ENCODE measurements around the gene DGLUCY. TPM values are rescaled to one million over a fixed set of nuclear protein-coding genes. Genes with fewer than 3 reads are reported as not detected.
A peak's percentile ranks its signal among the peaks of the same experiment; 100 is the strongest.

DGLUCY gene
- total and polyA plus RNA-seq, 7 experiments from 2014 or later = 31.1 to 108 (median 87.8) TPM

DNA sequence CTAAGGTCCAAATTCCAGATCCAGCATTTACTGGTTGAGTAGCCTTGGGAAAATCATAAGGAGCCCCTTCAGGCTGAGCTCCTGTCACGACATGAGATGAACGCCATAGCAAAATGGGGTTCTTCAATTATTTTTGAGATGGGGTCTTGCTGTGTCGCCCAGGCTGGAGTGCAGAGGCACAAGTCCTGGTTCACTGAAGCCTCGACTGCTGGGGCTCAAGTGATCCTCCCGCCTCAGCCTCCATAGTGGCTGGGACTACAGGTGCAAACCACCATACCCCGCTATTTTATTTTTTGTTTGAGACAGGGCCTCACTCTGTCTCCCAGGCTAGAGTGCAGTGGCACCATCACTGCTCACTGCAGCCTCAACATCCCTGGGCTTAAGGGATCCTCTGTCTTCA is 156.3 kb downstream of the DGLUCY start:
- ATAC-seq (no peak), DNase-seq (no peak)
- Mint-ChIP-seq H3K4me1 (peaks cover 18 to 34% (median 31%) of the 10 kb centered on the region in 7 donors), H3K27ac (peak overlapping the region in 4 of 9 donors; percentile 45 to 80 (median 72)), H3K4me3 (no peak overlapping the region), H3K36me3 (peaks cover 4 to 37% (median 19%) of the 10 kb centered on the region in 5 donors), H3K9me3 (peaks cover 0 to 3% (median 0%) of the 10 kb centered on the region in 11 donors), H3K27me3 (peaks cover 0 to 5% (median 0%) of the 10 kb centered on the region in 5 donors)
- Histone ChIP-seq H3K9me3 (ENCODE audit: control insufficient read depth in 2 of 3, low read length in 3 of 3) (no peaks in the 10 kb centered on the region), H3K27me3 (ENCODE audit: control insufficient read depth in 2 of 2, insufficient read depth in 2 of 2, low read length in 2 of 2) (no peaks in the 10 kb centered on the region), H3K27ac (ENCODE audit: low read depth, low read length) (no peak overlapping the region), H3K4me1 (ENCODE audit: control insufficient read depth in 2 of 2, insufficient read depth in 2 of 2, low read length in 2 of 2) (no peaks in the 10 kb centered on the region), H3K4me3 (ENCODE audit: low read length) (no peak overlapping the region), H3K36me3 (ENCODE audit: control insufficient read depth in 2 of 3, insufficient read depth in 3 of 3, low read length in 3 of 3) (peaks cover 0 to 60% (median 17%) of the 10 kb centered on the region in 3 experiments)
- POLR2A ChIA-PET = no interaction called here
- intact Hi-C loops (cut with micrococcal nuclease) = no loop called here
- CTCF ChIA-PET = interaction anchor here (0.6 to 1.5 kb wide), 2 partner anchors 18 to 93 kb away, joined by 4 to 7 read pairs; no protein-coding TSS in a partner anchor

DNA sequence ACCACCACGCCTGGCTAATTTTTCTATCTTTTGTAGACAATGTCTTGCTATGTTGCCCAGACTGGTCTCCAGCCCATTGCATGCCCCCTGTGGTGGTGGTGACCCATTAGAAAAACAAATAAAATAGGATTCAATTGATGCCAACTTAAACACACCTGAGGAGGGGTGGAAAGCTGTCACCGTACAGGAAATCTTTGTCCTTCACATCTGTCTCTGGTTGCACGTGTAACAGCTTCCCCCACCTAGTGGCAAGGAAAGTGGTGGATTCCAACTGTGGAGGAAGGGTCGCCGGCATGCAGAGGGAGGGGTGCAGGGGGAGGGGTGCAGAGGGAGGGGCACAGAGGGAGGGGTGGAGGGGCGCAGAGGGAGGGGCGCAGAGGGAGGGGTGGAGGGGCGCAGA is 156.7 kb downstream of the DGLUCY start:
- H3K36me3 ChIP-seq (ENCODE audit: control insufficient read depth in 2 of 3, insufficient read depth in 3 of 3, low read length in 3 of 3) = peaks cover 0 to 65% (median 19%) of the 10 kb centered on the region in 3 experiments
- H3K27me3 Mint-ChIP-seq = peaks cover 0 to 1% (median 0%) of the 10 kb centered on the region in 5 donors
- H3K36me3 Mint-ChIP-seq = peaks cover 4 to 37% (median 19%) of the 10 kb centered on the region in 5 donors
- H3K4me3 ChIP-seq (ENCODE audit: low read length) = no peak overlapping the region
- peak overlapping the region in 3 of 9 donors; percentile 45 to 80 (median 69) for H3K27ac Mint-ChIP-seq
- no peak overlapping the region for H3K27ac ChIP-seq (ENCODE audit: low read depth, low read length)
- intact Hi-C loops (cut with micrococcal nuclease) = loop anchor here in 1 of 2 donors (1.0 kb wide), 1 partner anchor 40 kb away; no protein-coding TSS in a partner anchor
- no peaks in the 10 kb centered on the region for H3K4me1 ChIP-seq (ENCODE audit: control insufficient read depth in 2 of 2, insufficient read depth in 2 of 2, low read length in 2 of 2)
- H3K9me3 ChIP-seq (ENCODE audit: control insufficient read depth in 2 of 3, low read length in 3 of 3) = no peaks in the 10 kb centered on the region
- DNase-seq (no peak), ATAC-seq (no peak)
- POLR2A ChIA-PET = no interaction called here
- H3K9me3 Mint-ChIP-seq = peaks cover 0 to 2% (median 0%) of the 10 kb centered on the region in 11 donors
- peaks cover 14 to 30% (median 27%) of the 10 kb centered on the region in 7 donors for H3K4me1 Mint-ChIP-seq
- H3K27me3 ChIP-seq (ENCODE audit: control insufficient read depth in 2 of 2, insufficient read depth in 2 of 2, low read length in 2 of 2) = no peaks in the 10 kb centered on the region
- CTCF ChIA-PET = interaction anchor here (0.6 to 1.5 kb wide), 2 partner anchors 18 to 93 kb away, joined by 4 to 7 read pairs; no protein-coding TSS in a partner anchor
- no peak overlapping the region for H3K4me3 Mint-ChIP-seq

DNA sequence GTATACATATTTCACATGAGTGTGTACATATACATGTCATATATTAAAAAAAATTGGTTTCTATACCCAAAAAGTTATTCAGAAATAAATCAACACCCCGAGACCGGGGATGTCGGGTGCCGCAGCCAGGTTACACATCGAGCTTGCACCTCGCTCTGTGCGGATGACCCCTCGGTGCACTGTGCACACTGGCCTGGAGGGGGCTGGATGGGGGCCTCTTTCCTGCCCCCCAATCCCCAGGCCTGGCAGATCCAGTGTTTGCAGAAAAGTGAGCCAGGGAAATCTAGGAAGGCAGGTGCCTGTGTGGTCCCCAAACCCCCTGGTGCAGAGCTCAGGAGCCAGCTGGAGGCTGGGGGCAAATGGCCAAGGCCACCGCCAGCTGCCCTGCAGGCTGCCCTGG is 157.8 kb downstream of the DGLUCY start:
- ChIA-PET CTCF (interaction anchor here (1.0 to 1.9 kb wide), 3 partner anchors 15 to 97 kb away, joined by 3 to 8 read pairs (median 7); no protein-coding TSS in a partner anchor), POLR2A (no interaction called here)
- no peak overlapping the region for H3K27ac ChIP-seq (ENCODE audit: low read depth, low read length)
- Mint-ChIP-seq H3K36me3 (peaks cover 4 to 42% (median 24%) of the 10 kb centered on the region in 5 donors), H3K27ac (peak overlapping the region in 4 of 9 donors; percentile 23 to 69 (median 54)), H3K4me1 (peaks cover 8 to 25% (median 21%) of the 10 kb centered on the region in 7 donors), H3K9me3 (peaks cover 0 to 2% (median 0%) of the 10 kb centered on the region in 11 donors), H3K4me3 (no peak overlapping the region), H3K27me3 (no peaks in the 10 kb centered on the region)
- ATAC-seq (no peak), DNase-seq (no peak)
- no peaks in the 10 kb centered on the region for H3K9me3 ChIP-seq (ENCODE audit: control insufficient read depth in 2 of 3, low read length in 3 of 3)
- no peak overlapping the region for H3K4me3 ChIP-seq (ENCODE audit: low read length)
- intact Hi-C loops (cut with micrococcal nuclease) = loop anchor here in 1 of 2 donors (1.0 kb wide), 1 partner anchor 41 kb away; no protein-coding TSS in a partner anchor
- H3K27me3 ChIP-seq (ENCODE audit: control insufficient read depth in 2 of 2, insufficient read depth in 2 of 2, low read length in 2 of 2) = no peaks in the 10 kb centered on the region
- H3K36me3 ChIP-seq (ENCODE audit: control insufficient read depth in 2 of 3, insufficient read depth in 3 of 3, low read length in 3 of 3) = peaks cover 7 to 72% (median 25%) of the 10 kb centered on the region in 3 experiments
- H3K4me1 ChIP-seq (ENCODE audit: control insufficient read depth in 2 of 2, insufficient read depth in 2 of 2, low read length in 2 of 2) = no peaks in the 10 kb centered on the region

DNA sequence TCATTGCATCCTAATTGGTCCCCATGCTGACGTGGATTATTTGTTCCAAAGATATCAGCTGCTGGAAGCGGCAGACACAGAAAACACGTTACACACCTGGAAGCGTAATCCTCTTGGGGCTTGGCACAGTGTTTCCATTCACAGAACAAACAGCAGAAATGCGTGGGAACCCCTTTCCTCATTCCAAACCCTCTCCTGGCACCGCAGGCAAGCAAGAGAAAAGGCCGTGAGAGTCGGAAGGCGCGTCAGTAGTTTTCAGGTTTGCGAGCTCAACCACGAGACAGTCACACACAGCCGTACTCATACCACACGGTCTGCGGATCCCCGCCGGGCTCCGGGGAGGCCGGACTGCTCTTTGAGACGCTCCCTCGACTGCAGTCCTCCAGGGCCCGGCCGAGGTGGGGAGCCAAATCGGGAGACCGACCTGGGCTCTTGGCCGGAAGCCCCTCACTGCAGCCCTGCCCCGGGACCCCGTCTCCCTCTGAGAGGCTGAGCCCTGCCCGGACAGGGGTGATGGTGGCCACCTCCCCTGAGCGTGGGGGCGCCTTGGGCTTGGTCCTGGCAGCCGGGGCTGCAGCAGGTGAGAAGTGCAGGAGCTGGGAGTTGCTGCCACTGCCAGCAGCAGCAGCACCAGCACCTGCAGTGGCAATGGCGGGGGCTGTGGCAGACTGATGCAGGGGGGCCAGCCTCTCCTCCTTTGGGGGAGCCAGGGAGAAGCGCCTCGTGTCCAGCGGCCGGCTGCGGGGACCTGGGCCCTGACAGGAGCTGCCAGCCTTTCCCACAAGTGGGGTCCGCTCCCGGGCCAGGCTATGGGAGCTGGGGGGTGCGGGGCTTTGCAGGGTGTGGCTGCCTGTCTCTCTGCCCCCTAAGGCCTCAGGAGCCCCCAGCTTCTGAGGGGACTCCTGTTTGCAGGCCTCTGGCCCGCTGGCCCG is 158.7 kb downstream of the DGLUCY start:
- H3K4me1 ChIP-seq (ENCODE audit: control insufficient read depth in 2 of 2, insufficient read depth in 2 of 2, low read length in 2 of 2) = no peaks in the 10 kb centered on the region
- peak overlapping the region in 4 of 9 donors; percentile 51 to 62 (median 57) for H3K27ac Mint-ChIP-seq
- H3K9me3 Mint-ChIP-seq = peaks cover 0 to 2% (median 0%) of the 10 kb centered on the region in 11 donors
- H3K36me3 Mint-ChIP-seq = peaks cover 4 to 42% (median 25%) of the 10 kb centered on the region in 5 donors
- no peak overlapping the region for H3K27ac ChIP-seq (ENCODE audit: low read depth, low read length)
- ChIA-PET POLR2A (no interaction called here), CTCF (interaction anchor here (1.0 to 1.9 kb wide), 3 partner anchors 14 to 98 kb away, joined by 3 to 8 read pairs (median 7); no protein-coding TSS in a partner anchor)
- DNase-seq = no peak
- no peaks in the 10 kb centered on the region for H3K27me3 Mint-ChIP-seq
- H3K4me3 ChIP-seq (ENCODE audit: low read length) = no peak overlapping the region
- H3K27me3 ChIP-seq (ENCODE audit: control insufficient read depth in 2 of 2, insufficient read depth in 2 of 2, low read length in 2 of 2) = no peaks in the 10 kb centered on the region
- intact Hi-C loops (cut with micrococcal nuclease) = no loop called here
- ATAC-seq = no peak
- no peak overlapping the region for H3K4me3 Mint-ChIP-seq
- H3K36me3 ChIP-seq (ENCODE audit: control insufficient read depth in 2 of 3, insufficient read depth in 3 of 3, low read length in 3 of 3) = peaks cover 15 to 81% (median 34%) of the 10 kb centered on the region in 3 experiments
- H3K9me3 ChIP-seq (ENCODE audit: control insufficient read depth in 2 of 3, low read length in 3 of 3) = no peaks in the 10 kb centered on the region
- peaks cover 8 to 23% (median 16%) of the 10 kb centered on the region in 7 donors for H3K4me1 Mint-ChIP-seq

DNA sequence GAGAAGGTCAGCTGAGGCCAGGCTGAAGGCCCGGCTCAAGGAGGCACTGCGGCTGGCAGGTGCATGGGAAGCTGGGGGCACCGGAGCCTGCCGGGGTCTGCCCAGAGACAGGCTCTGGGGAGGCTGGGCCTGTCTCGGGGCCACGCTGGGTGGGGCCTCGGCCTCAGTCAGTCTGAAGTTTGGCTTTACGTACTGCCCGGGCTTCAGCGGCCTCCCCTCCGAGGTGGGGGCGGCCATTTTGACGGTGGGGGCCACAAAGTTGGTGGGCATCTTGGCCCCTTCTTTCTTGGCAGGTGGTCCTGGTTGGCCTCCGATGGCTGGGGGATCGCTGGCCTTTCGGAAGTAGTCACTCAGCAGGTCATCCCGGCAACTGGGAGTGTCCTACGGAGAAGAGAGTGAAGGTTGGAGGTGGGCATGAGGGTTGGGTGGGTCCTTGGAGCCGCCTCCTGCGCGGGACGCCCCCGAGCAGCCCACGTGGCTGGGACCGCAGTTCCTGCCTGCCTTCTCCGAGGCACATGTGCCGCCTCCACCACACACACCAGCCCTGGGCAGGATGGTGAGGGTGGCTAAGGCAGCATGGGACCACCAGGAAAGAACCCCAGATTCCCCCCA is 159.5 kb downstream of the DGLUCY start:
- no peaks in the 10 kb centered on the region for H3K9me3 ChIP-seq (ENCODE audit: control insufficient read depth in 2 of 3, low read length in 3 of 3)
- Mint-ChIP-seq H3K27me3 (no peaks in the 10 kb centered on the region), H3K9me3 (peaks cover 0 to 2% (median 0%) of the 10 kb centered on the region in 11 donors), H3K4me3 (no peak overlapping the region), H3K27ac (no peak overlapping the region), H3K36me3 (peaks cover 4 to 37% (median 19%) of the 10 kb centered on the region in 5 donors), H3K4me1 (peaks cover 5 to 16% (median 9%) of the 10 kb centered on the region in 7 donors)
- H3K4me3 ChIP-seq (ENCODE audit: low read length) = no peak overlapping the region
- H3K27me3 ChIP-seq (ENCODE audit: control insufficient read depth in 2 of 2, insufficient read depth in 2 of 2, low read length in 2 of 2) = no peaks in the 10 kb centered on the region
- H3K4me1 ChIP-seq (ENCODE audit: control insufficient read depth in 2 of 2, insufficient read depth in 2 of 2, low read length in 2 of 2) = no peaks in the 10 kb centered on the region
- no peak for DNase-seq
- POLR2A ChIA-PET = no interaction called here
- H3K27ac ChIP-seq (ENCODE audit: low read depth, low read length) = no peak overlapping the region
- intact Hi-C loops (cut with micrococcal nuclease) = no loop called here
- peaks cover 23 to 85% (median 41%) of the 10 kb centered on the region in 3 experiments for H3K36me3 ChIP-seq (ENCODE audit: control insufficient read depth in 2 of 3, insufficient read depth in 3 of 3, low read length in 3 of 3)
- no peak for ATAC-seq
- CTCF ChIA-PET = interaction anchor here (1.0 to 1.9 kb wide), 2 partner anchors 50 to 95 kb away, joined by 3 to 8 read pairs; no protein-coding TSS in a partner anchor

DNA sequence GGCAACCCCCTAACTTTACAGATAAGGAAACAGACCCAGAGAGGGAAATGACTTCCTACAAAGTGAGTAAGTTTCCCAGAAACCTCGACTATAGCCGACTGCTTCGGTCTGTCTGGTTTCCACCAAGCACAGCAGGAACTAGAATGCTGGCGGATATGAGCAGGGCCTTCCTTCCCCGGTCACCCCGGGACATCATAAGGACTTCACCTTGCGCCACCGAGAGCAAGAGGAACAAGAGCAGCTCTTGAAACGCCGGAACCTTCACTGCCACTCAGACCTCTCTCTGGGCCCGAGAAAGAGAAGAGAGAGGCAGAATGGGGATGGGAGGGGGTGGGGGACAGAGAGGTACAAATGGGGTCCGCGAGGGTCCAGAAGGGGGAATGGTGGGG is 160.0 kb downstream of the DGLUCY start:
- H3K4me1 Mint-ChIP-seq = peaks cover 3 to 14% (median 9%) of the 10 kb centered on the region in 7 donors
- Histone ChIP-seq H3K27me3 (ENCODE audit: control insufficient read depth in 2 of 2, insufficient read depth in 2 of 2, low read length in 2 of 2) (no peaks in the 10 kb centered on the region), H3K27ac (ENCODE audit: low read depth, low read length) (no peak overlapping the region), H3K4me3 (ENCODE audit: low read length) (no peak overlapping the region), H3K9me3 (ENCODE audit: control insufficient read depth in 2 of 3, low read length in 3 of 3) (no peaks in the 10 kb centered on the region), H3K4me1 (ENCODE audit: control insufficient read depth in 2 of 2, insufficient read depth in 2 of 2, low read length in 2 of 2) (no peaks in the 10 kb centered on the region), H3K36me3 (ENCODE audit: control insufficient read depth in 2 of 3, insufficient read depth in 3 of 3, low read length in 3 of 3) (peaks cover 24 to 90% (median 45%) of the 10 kb centered on the region in 3 experiments)
- H3K9me3 Mint-ChIP-seq = peaks cover 0 to 2% (median 0%) of the 10 kb centered on the region in 11 donors
- ChIA-PET CTCF (interaction anchor here (1.0 kb wide), 1 partner anchor 49 kb away, joined by 3 read pairs; no protein-coding TSS in a partner anchor), POLR2A (no interaction called here)
- H3K27me3 Mint-ChIP-seq = no peaks in the 10 kb centered on the region
- no peak overlapping the region for H3K4me3 Mint-ChIP-seq
- H3K36me3 Mint-ChIP-seq = peaks cover 4 to 37% (median 18%) of the 10 kb centered on the region in 5 donors
- no peak for ATAC-seq
- no peak for DNase-seq
- intact Hi-C loops (cut with micrococcal nuclease) = no loop called here
- peak overlapping the region in 3 of 9 donors; percentile 22 to 59 (median 52) for H3K27ac Mint-ChIP-seq

Data from naive thymus-derived CD4-positive, alpha-beta T cell (primary cell).